Mesendoderm (in vitro differentiated cells): ENCODE measurements around the gene GCGR.

ENCODE experiments used
- DNase-seq: peaks from one replicate; pipeline ENCODE4 v3.0.0; 2013
- H2AK5ac ChIP-seq: 2 replicates; pipeline ENCODE4 v1.6.1; 2013; ENCODE audit warnings: low read length, inconsistent platforms
- H2BK120ac ChIP-seq: 2 replicates; pipeline ENCODE4 v1.6.1; 2013; ENCODE audit warnings: low read depth, mild to moderate bottlenecking, low read length, moderate library complexity, mixed read lengths
- H2BK15ac ChIP-seq: replicated peaks from 2 replicates; pipeline ENCODE4 v1.6.1; 2013; ENCODE audit warnings: low read depth, mild to moderate bottlenecking, moderate library complexity
- H2BK5ac ChIP-seq: 2 replicates; pipeline ENCODE4 v1.6.1; 2013; ENCODE audit warnings: low read length, inconsistent platforms
- H3K18ac ChIP-seq: 2 replicates; pipeline ENCODE4 v1.6.1; 2013; ENCODE audit warnings: mild to moderate bottlenecking, low read length, mixed read lengths
- H3K23ac ChIP-seq: one replicate; pipeline ENCODE4 v1.6.1; 2013; ENCODE audit warnings: low read length
- H3K27ac ChIP-seq: 2 replicates; pipeline ENCODE4 v1.5.1; 2013; ENCODE audit warnings: low read depth, mild to moderate bottlenecking, inconsistent platforms, low read length, moderate library complexity
- H3K27me3 ChIP-seq: 2 replicates; pipeline ENCODE4 v1.6.1; 2013; ENCODE audit warnings: low read length, control low read depth, mild to moderate bottlenecking, inconsistent platforms; ENCODE audit not compliant: insufficient read depth, poor library complexity
- H3K36me3 ChIP-seq: 2 replicates; pipeline ENCODE4 v1.6.1; 2013; ENCODE audit warnings: low read length, inconsistent platforms; ENCODE audit not compliant: control insufficient read depth, insufficient read depth
- H3K4ac ChIP-seq: one replicate; pipeline ENCODE4 v1.6.1; 2013; ENCODE audit warnings: low read depth, mild to moderate bottlenecking, low read length, moderate library complexity
- H3K4me1 ChIP-seq: 2 replicates; pipeline ENCODE4 v1.6.1; 2013; ENCODE audit warnings: low read depth, low read length, inconsistent platforms; ENCODE audit not compliant: control insufficient read depth
- H3K4me2 ChIP-seq: 2 replicates; pipeline ENCODE4 v1.6.1; 2013; ENCODE audit warnings: low read length
- H3K4me3 ChIP-seq: 2 replicates; pipeline ENCODE4 v1.5.1; 2013; ENCODE audit warnings: mild to moderate bottlenecking, low read length
- H3K56ac ChIP-seq: one replicate; pipeline ENCODE4 v1.6.1; 2013; ENCODE audit warnings: low read length
- H3K79me1 ChIP-seq: 2 replicates; pipeline ENCODE4 v1.6.1; 2013; ENCODE audit warnings: low read length, inconsistent platforms
- H3K79me2 ChIP-seq: 2 replicates; pipeline ENCODE4 v1.6.1; 2013; ENCODE audit warnings: mild to moderate bottlenecking, low read length; ENCODE audit not compliant: control insufficient read depth, insufficient read depth
- H3K9ac ChIP-seq: 2 replicates; pipeline ENCODE4 v1.6.1; 2013; ENCODE audit warnings: low read length, inconsistent platforms
- H4K5ac ChIP-seq: one replicate; pipeline ENCODE4 v1.6.1; 2013; ENCODE audit warnings: low read length
- H4K8ac ChIP-seq: one replicate; pipeline ENCODE4 v1.6.1; 2013; ENCODE audit warnings: low read depth, mild to moderate bottlenecking, control low read depth, low read length, moderate library complexity
- whole genome bisulfite sequencing: extraction: QIAGEN DNeasy Blood & Tissue Kit; methylation state at CpG from one replicate; pipeline ENCODE4 v1.1.7; 2013; ENCODE audit warnings: low lambda C conversion rate, missing lambda C conversion rate; ENCODE audit not compliant: insufficient coverage; ENCODE audit errors: extremely low coverage; 5-methylcytosine and 5-hydroxymethylcytosine counted together

The GCGR gene

DNA sequence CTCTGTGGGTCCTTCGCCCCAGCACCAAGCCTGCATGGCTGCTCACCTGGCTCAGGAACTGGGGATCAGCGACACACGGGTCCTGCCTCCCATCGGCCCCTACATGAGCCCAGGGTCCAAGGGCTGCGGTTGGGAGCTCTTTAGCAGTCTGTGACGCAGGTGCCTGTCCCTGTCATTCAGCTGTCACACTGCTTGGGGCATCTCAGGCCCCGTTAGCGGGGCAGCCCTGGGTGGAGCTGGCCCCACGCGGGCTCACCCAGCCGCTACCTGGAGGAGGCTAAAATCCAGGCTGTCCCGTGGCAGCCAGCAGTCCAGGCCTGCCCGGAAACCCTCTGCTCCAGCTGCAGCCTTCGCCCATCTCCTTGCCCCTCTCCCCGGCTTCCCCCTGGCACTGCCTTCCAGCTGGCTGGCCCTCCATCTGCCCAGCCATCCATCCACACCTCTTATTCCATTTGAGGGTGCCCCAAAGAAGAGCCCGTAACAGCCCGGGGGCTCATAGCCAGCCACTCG is 3.3 kb downstream of the GCGR start:
- Histone ChIP-seq H3K79me2 (no peaks in the 10 kb centered on the region), H4K5ac (no peak overlapping the region), H3K79me1 (no peaks in the 10 kb centered on the region), H3K23ac (no peak overlapping the region), H3K56ac (no peak overlapping the region), H3K18ac (no peak overlapping the region), H4K8ac (no peak overlapping the region), H2AK5ac (no peak overlapping the region), H2BK120ac (no peak overlapping the region), H2BK15ac (no peak overlapping the region), H3K4me1 (no peaks in the 10 kb centered on the region), H3K27me3 (peaks cover 26% of the 10 kb centered on the region), H3K4me2 (no peak overlapping the region), H3K36me3 (no peaks in the 10 kb centered on the region), H3K9ac (no peak overlapping the region), H2BK5ac (no peak overlapping the region), H3K27ac (no peak overlapping the region), H3K4ac (no peak overlapping the region), H3K4me3 (no peak overlapping the region)
- no CpG with 5 or more reads among the region's 18 CpGs for WGBS
- no peak for DNase-seq

DNA sequence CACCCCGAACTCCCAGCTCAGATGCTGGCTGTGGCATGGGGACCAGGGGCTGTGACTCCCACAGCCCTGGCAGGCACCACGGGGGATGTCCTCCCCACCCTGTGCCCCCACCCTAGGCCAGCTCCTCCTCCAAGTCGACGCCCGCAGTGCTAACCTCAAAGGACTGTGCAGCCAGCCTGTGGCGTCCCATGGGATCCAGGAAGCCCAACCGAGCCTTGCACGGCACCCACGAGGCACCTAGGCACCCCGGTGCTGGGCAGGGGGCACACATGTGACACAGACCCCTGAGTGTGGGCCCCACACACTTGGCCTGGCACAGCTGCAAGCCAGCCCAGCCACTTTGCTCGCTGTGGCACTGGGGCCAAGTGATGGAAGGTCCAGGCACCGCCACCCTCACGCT is 3.9 kb downstream of the GCGR start:
- no CpG with 5 or more reads among the region's 13 CpGs for WGBS
- no peaks in the 10 kb centered on the region for H3K79me1 ChIP-seq

DNA sequence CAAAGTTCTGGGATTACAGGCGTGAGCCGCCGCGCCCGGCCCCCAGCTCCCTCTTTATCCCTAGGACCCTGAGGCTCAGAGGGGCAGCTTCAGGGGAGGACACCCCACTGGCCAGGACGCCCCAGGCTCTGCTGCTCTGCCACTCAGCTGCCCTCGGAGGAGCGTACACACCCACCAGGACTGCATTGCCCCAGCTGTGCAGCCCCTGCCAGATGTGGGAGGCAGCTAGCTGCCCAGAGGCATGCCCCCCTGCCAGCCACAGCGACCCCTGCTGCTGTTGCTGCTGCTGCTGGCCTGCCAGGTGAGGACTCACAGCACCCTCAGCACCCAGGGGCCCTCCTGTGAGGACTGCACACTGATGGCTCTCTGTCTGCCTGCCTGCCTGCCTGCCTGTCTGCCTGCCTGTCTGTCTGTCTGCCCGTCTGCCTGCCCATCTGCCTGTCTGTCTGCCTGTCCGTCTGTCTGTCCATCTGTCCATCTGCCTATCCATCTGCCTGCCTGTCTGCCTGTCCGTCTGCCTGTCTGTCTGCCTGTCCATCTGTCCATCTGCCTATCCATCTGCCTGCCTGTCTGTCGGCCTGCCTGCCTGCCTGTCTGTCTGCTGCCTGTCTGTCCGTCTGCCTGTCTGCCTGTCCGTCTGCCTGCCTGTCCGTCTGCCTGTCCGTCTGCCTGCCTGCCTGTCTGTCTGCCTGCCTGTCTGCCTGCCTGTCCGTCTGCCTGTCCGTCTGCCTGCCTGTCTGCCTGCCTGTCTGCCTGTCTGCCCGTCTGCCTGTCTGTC is 5.0 kb downstream of the GCGR start:
- Histone ChIP-seq H2BK15ac (no peak overlapping the region), H3K79me2 (no peaks in the 10 kb centered on the region), H3K4me2 (no peak overlapping the region), H3K4me3 (no peak overlapping the region), H2BK5ac (no peak overlapping the region), H3K4ac (no peak overlapping the region), H2AK5ac (no peak overlapping the region), H3K79me1 (no peaks in the 10 kb centered on the region), H4K8ac (no peak overlapping the region), H3K36me3 (no peaks in the 10 kb centered on the region), H3K18ac (no peak overlapping the region), H3K27me3 (peaks cover 12% of the 10 kb centered on the region), H3K9ac (no peak overlapping the region), H3K27ac (no peak overlapping the region), H3K4me1 (no peaks in the 10 kb centered on the region), H2BK120ac (no peak overlapping the region), H4K5ac (no peak overlapping the region), H3K56ac (no peak overlapping the region), H3K23ac (no peak overlapping the region)
- no CpG with 5 or more reads among the region's 20 CpGs for WGBS
- DNase-seq = no peak

More for the DNA sequence above, 3.9 kb downstream of the GCGR start:
- H3K36me3 ChIP-seq = no peaks in the 10 kb centered on the region
- no peaks in the 10 kb centered on the region for H3K79me2 ChIP-seq
- no peak overlapping the region for H3K27ac ChIP-seq
- H3K4me2 ChIP-seq = no peak overlapping the region
- no peaks in the 10 kb centered on the region for H3K4me1 ChIP-seq
- no peak for DNase-seq
- H3K27me3 ChIP-seq = peaks cover 23% of the 10 kb centered on the region
- no peak overlapping the region for H3K4me3 ChIP-seq
- H2BK120ac ChIP-seq = no peak overlapping the region
- no peak overlapping the region for H4K8ac ChIP-seq
- no peak overlapping the region for H3K23ac ChIP-seq
- no peak overlapping the region for H2BK5ac ChIP-seq
- H3K9ac ChIP-seq = no peak overlapping the region
- no peak overlapping the region for H3K56ac ChIP-seq
- no peak overlapping the region for H2AK5ac ChIP-seq
- no peak overlapping the region for H4K5ac ChIP-seq
- no peak overlapping the region for H3K18ac ChIP-seq
- H3K4ac ChIP-seq = no peak overlapping the region
- no peak overlapping the region for H2BK15ac ChIP-seq

DNA sequence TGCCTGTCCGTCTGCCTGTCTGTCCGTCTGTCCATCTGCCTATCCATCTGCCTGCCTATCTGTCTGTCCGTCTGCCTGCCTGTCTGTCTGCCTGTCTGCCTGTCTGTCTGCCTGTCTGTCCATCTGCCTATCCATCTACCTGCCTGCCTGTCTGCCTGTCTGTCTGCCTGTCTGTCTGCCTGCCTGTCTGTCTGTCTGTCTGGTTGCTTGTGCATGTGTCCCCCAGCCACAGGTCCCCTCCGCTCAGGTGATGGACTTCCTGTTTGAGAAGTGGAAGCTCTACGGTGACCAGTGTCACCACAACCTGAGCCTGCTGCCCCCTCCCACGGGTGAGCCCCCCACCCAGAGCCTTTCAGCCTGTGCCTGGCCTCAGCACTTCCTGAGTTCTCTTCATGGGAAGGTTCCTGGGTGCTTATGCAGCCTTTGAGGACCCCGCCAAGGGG is 5.6 kb downstream of the GCGR start:
- Histone ChIP-seq H3K36me3 (no peaks in the 10 kb centered on the region), H4K5ac (no peak overlapping the region), H3K4me2 (no peak overlapping the region), H3K79me1 (no peaks in the 10 kb centered on the region), H3K4me3 (no peak overlapping the region), H3K18ac (no peak overlapping the region), H2AK5ac (no peak overlapping the region), H4K8ac (no peak overlapping the region), H2BK120ac (no peak overlapping the region), H3K9ac (no peak overlapping the region), H3K56ac (no peak overlapping the region), H3K23ac (no peak overlapping the region), H3K27ac (no peak overlapping the region), H3K79me2 (no peaks in the 10 kb centered on the region), H3K27me3 (peaks cover 8% of the 10 kb centered on the region), H3K4me1 (no peaks in the 10 kb centered on the region), H3K4ac (no peak overlapping the region), H2BK5ac (no peak overlapping the region), H2BK15ac (no peak overlapping the region)
- DNase-seq = no peak
- WGBS = no CpG with 5 or more reads among the region's 7 CpGs

DNA sequence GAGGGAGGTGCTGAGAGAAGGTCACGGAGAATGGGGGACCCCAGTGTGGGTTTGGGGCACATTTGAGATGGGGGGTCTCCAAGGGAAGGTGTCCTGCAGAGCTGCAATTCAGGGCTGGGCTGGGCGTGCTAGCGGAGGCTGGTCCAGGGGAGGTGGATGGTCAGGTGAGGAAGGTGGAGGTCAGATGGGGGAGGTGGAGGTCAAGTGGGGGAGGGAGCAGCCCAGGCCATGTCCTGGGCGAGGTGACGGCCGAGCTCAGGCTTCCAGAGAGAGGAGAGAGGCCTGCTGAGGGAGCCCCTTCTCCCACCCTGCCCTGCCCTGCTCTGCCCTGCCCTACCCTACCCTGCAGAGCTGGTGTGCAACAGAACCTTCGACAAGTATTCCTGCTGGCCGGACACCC is 6.5 kb downstream of the GCGR start:
- no peak overlapping the region for H3K9ac ChIP-seq
- no peak overlapping the region for H3K18ac ChIP-seq
- H3K79me1 ChIP-seq = no peaks in the 10 kb centered on the region
- no peaks in the 10 kb centered on the region for H3K36me3 ChIP-seq
- DNase-seq = no peak
- H2BK5ac ChIP-seq = no peak overlapping the region
- no peaks in the 10 kb centered on the region for H3K4me1 ChIP-seq
- H3K79me2 ChIP-seq = no peaks in the 10 kb centered on the region
- no peak overlapping the region for H3K4me2 ChIP-seq
- no CpG with 5 or more reads among the region's 8 CpGs for WGBS
- no peak overlapping the region for H3K4me3 ChIP-seq
- no peak overlapping the region for H3K4ac ChIP-seq
- H3K27ac ChIP-seq = no peak overlapping the region
- H3K23ac ChIP-seq = no peak overlapping the region
- H3K27me3 ChIP-seq = peaks cover 2% of the 10 kb centered on the region
- H2BK120ac ChIP-seq = no peak overlapping the region
- H4K5ac ChIP-seq = no peak overlapping the region
- no peak overlapping the region for H3K56ac ChIP-seq
- no peak overlapping the region for H2BK15ac ChIP-seq
- H4K8ac ChIP-seq = no peak overlapping the region
- no peak overlapping the region for H2AK5ac ChIP-seq
